Lung (tissue), 12 donors: ENCODE measurements around the gene ADK. TPM values are rescaled to one million over a fixed set of nuclear protein-coding genes. Genes with fewer than 3 reads are reported as not detected.
"Not testable (repeated sequence)": the region's sequence is repeated elsewhere in the genome, so short reads cannot be mapped to it uniquely, and the experiment has no call there.

Source experiments
- ATAC-seq: fragments of 200-7000 bp; cut with Tn5 transposase; one replicate; pipeline ENCODE4 v1.9.1; 2020; ENCODE audit warnings: moderate number of reproducible peaks; ENCODE audit not compliant: insufficient read depth, low FRiP score
- DNase-seq, 3 donors: peaks; one replicate each; pipeline ENCODE4 v3.0.0-alpha.2; 2013 to 2017
- H3K27ac ChIP-seq, 2 donors: one replicate each; pipeline ENCODE4 v1.5.1; 2013; ENCODE audit warnings: mild to moderate bottlenecking in 2 of 2, moderate library complexity in 2 of 2, control low read depth in 1 of 2, inconsistent platforms in 1 of 2, low read depth in 1 of 2, low read length in 1 of 2
- H3K27me3 ChIP-seq, 3 donors: one replicate each; pipeline ENCODE4 v1.5.1; 2013; ENCODE audit warnings: low read length in 2 of 3; ENCODE audit not compliant: control insufficient read depth in 3 of 3, insufficient read depth in 3 of 3
- H3K36me3 ChIP-seq, 4 donors: one replicate each; pipeline ENCODE4 v1.5.1; 2013; ENCODE audit warnings: low read length in 4 of 4, mild to moderate bottlenecking in 1 of 4, moderate library complexity in 1 of 4; ENCODE audit not compliant: control insufficient read depth in 4 of 4, insufficient read depth in 4 of 4
- H3K4me1 ChIP-seq, 5 donors: one replicate each; pipeline ENCODE4 v1.5.1; 2013; ENCODE audit warnings: low read length in 5 of 5, mild to moderate bottlenecking in 2 of 5, moderate library complexity in 1 of 5; ENCODE audit not compliant: control insufficient read depth in 5 of 5, insufficient read depth in 5 of 5
- H3K4me3 ChIP-seq: one replicate; pipeline ENCODE4 v1.5.1; 2013; ENCODE audit warnings: mild to moderate bottlenecking, control low read depth, moderate library complexity
- H3K9ac ChIP-seq, 2 donors: one replicate each; pipeline ENCODE4 v1.5.1; 2013; ENCODE audit warnings: low read length in 2 of 2, control low read depth in 1 of 2; ENCODE audit not compliant: insufficient read depth in 1 of 2
- H3K9me3 ChIP-seq, 4 donors: one replicate each; pipeline ENCODE4 v1.5.1; 2013; ENCODE audit warnings: low read length in 3 of 4, mild to moderate bottlenecking in 1 of 4, moderate library complexity in 1 of 4; ENCODE audit not compliant: control insufficient read depth in 4 of 4, insufficient read depth in 3 of 4
- WGBS, 2 donors: extraction: QIAGEN DNeasy Blood & Tissue Kit; methylation state at CpG; one replicate each; pipeline ENCODE4 v1.1.7; 2013; 5-methylcytosine and 5-hydroxymethylcytosine counted together
- polyA plus RNA-seq, 2 donors: library from polyadenylated mRNA; stranded (reverse); fragments of 200-250 nt; gene quantifications; one replicate each; pipeline ENCODE4 v1.2.1, GENCODE V29; 2013
- total RNA-seq, 2 donors: library from RNA; depleted of rRNA in 1 of 2; stranded (reverse); fragments of >200 nt in 1 of 2; gene quantifications; one replicate each; pipeline ENCODE4 v1.2.1, GENCODE V29; 2014 to 2021
- TF ChIP-seq, protein P1 (sequence below): IDR thresholded peaks from 2 replicates; pipeline ENCODE4 v1.5.1; 2012; ENCODE audit warnings: mild to moderate bottlenecking; ENCODE audit errors: control extremely low read depth, extremely low read depth
- donor health status: control.
- donor health status: control.
- donor health status: Bipolar disorder and iron deficiency.
- donor health status: healthy.
- donor health status: DM: yes; HTN: yes; CAD: no.

The ADK gene
- total and polyA plus RNA-seq, 4 donors: 31.6 to 82.3 (median 42.9) TPM

DNA sequence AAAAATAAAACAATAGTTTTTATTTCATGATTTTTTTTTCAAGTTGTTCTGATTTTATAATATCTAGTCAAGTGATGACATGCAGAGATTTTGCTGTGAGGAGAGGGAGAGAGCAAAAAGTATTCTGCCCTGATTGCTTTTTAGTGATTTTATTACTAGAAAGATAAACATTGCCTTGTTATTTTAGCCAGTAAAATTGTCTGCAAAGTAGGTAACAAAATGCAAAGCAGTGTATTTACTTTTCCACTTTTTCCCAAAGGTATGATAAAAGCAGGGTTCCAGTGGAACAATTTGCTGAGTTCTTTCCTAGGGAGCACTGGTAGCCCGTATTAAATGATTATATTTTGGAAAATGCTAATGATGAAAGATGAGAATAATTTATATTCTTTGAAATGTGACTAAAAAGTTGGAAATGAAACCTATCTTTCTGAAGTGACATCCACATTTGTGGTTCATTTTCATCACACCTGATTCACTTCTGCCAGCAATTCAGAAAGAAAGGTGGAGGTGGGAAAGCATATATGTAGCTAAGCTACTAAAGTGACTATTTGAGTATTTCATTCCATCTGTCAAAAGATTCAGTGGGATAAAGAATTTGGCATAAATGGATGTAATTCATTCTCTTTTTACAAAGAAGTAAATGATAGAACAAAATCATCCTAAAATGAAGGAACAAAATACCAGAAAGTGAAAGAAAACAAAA is 300.3 kb downstream of the ADK start:
- ATAC-seq (no peak), DNase-seq (no peak)
- H3K9ac ChIP-seq: no peak overlapping the region
- H3K27ac ChIP-seq: no peak overlapping the region
- H3K36me3 ChIP-seq: peaks cover 0 to 2% (median 0%) of the 10 kb centered on the region in 4 donors
- H3K4me3 ChIP-seq: no peak overlapping the region
- H3K27me3 ChIP-seq: no peaks in the 10 kb centered on the region
- peaks cover 0 to 3% (median 0%) of the 10 kb centered on the region in 5 donors for H3K4me1 ChIP-seq
- WGBS, 2 donors: 92 to 96% methylated on average over 1 of the region's 1 CpG
- TF ChIP-seq, protein P1, sequence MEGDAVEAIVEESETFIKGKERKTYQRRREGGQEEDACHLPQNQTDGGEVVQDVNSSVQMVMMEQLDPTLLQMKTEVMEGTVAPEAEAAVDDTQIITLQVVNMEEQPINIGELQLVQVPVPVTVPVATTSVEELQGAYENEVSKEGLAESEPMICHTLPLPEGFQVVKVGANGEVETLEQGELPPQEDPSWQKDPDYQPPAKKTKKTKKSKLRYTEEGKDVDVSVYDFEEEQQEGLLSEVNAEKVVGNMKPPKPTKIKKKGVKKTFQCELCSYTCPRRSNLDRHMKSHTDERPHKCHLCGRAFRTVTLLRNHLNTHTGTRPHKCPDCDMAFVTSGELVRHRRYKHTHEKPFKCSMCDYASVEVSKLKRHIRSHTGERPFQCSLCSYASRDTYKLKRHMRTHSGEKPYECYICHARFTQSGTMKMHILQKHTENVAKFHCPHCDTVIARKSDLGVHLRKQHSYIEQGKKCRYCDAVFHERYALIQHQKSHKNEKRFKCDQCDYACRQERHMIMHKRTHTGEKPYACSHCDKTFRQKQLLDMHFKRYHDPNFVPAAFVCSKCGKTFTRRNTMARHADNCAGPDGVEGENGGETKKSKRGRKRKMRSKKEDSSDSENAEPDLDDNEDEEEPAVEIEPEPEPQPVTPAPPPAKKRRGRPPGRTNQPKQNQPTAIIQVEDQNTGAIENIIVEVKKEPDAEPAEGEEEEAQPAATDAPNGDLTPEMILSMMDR: no peak
- no peaks in the 10 kb centered on the region for H3K9me3 ChIP-seq

DNA sequence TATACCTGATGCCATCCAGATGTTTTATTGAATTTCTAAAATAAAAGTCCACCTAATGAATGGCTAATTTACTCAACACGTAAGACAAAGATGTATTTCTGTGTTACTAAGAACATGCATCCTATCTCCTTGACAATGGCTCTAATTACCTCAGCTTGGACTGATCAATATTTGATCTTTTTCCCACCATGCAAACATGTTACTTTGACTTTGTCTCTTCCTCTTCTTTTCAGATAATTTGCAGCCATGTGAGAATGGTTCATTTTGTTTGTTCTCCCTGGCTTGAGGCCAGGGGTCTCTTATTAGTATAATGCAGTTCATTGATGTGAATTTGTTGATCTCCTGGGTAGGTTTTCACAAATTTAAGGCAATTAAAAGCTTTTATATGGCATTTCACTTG is 302.1 kb downstream of the ADK start:
- no peaks in the 10 kb centered on the region for H3K27me3 ChIP-seq
- H3K27ac ChIP-seq: no peak overlapping the region
- peaks cover 0 to 2% (median 0%) of the 10 kb centered on the region in 4 donors for H3K36me3 ChIP-seq
- no peaks in the 10 kb centered on the region for H3K9me3 ChIP-seq
- no peak overlapping the region for H3K4me3 ChIP-seq
- no peak overlapping the region for H3K9ac ChIP-seq
- peaks cover 0 to 3% (median 0%) of the 10 kb centered on the region in 5 donors for H3K4me1 ChIP-seq
- DNase-seq (peak in 1 of 3 donors; percentile 15), ATAC-seq (no peak)
- TF ChIP-seq, protein P1: no peak
- 89 to 97% methylated on average over 1 of the region's 1 CpG for WGBS, 2 donors

DNA sequence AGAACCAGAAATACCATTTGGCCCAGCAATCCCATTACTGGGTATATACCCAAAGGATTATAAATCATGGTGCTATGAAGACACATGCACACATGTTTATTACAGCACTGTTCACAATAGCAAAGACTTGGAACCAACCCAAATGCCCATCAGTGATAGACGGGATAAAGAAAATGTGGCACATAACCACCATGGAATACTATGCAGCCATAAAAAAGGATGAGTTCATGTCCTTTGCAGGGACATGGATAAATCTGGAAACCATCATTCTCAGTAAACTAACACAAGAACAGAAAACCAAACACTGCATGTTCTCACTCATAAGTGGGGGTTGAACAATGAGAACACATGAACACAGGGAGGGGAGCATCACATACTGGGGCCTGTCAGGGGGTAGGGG is 306.5 kb downstream of the ADK start:
- H3K9me3 ChIP-seq: not testable (repeated sequence)
- whole genome bisulfite sequencing, 2 donors: 90 to 94% methylated on average over 1 of the region's 1 CpG

DNA sequence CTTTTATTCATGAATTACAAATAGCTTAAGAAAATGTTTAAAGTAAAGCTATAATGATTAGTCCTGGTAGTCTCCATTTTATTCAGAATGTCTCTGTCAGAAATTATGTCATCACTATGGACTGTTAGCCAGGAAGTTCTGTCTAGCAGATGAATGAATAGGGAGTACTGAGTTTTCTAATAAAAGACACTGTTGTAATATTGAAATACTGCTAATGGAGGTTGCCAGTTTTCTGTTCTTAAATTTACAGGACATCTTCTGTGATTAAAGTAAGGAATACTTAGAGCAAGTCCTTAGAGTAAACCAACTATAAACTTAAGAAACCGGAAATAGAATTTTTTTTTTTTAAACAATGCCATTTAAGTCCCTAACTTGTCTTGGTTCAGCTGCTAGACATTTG is 309.8 kb downstream of the ADK start:
- Histone ChIP-seq H3K4me3 (no peak overlapping the region), H3K9ac (no peak overlapping the region), H3K27me3 (no peaks in the 10 kb centered on the region), H3K27ac (no peak overlapping the region), H3K36me3 (no peaks in the 10 kb centered on the region), H3K9me3 (no peaks in the 10 kb centered on the region), H3K4me1 (no peaks in the 10 kb centered on the region)
- ATAC-seq (no peak), DNase-seq (peak in 2 of 3 donors; percentile 11 to 17)
- 54 to 68% methylated on average over 1 of the region's 1 CpG for WGBS, 2 donors
- TF ChIP-seq, protein P1: no peak

More for the DNA sequence above, 306.5 kb downstream of the ADK start:
- ATAC-seq, H3K4me3 ChIP-seq, H3K27ac ChIP-seq, H3K4me1 ChIP-seq, H3K27me3 ChIP-seq, H3K9ac ChIP-seq, H3K36me3 ChIP-seq, DNase-seq: not testable (repeated sequence)
